ENCODE results near the gene CLK2. TPM values are rescaled to one million over a fixed set of nuclear protein-coding genes. Genes with fewer than 3 reads are reported as not detected.

CLK2 gene
- polyA plus RNA-seq (ENCODE audit: insufficient read length in 3 of 3), result 10 to 100 TPM; 61.3 to 68.7 (median 64.7) TPM

DNA sequence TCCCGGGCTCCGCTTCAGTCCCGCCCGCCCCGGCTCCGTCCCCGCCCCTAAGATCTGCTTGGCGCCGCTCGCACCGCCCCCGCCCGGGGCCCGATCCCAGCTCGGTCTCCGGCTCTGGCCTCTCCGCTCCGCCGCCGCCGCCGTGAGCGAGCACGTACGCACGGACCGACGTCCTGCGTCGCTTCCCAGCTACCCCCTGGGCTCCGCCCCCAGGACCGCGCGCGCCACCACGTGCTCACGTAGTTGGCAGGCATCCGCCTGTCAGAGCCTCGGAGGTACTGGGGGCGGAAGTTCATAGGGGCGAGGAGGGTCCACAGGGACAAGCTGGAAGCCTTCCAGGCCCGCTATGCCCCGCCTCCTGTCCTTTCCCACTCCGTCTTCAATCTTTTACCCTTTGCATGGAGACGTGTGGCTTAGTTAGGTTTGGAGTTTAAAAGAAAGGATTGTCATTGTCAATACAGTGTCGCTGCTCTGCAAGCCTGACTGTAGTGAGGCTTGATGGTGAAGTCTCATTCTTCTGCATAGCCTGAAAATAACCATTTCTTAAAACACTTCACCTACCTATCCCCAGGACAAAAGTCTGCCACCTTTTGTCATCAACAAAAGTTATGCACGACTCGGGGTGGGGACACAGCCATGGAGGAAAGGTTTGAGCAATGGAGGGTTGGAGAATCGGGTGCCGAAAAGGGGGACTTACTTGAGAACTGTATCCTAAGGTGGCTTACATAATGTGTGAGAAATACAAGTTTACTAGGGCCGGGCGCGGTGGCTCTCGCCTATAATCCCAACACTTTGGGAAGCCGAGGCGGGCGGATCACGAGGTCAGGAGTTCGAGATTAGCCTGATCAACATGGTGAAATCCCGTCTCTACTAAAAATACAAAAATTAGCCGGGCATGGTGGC lies at the start of gene CLK2:
CLK2 (minus strand) TSS at position 162 of the 903 bp plus-strand sequence. CDS start 2,527 bp downstream, outside the sequence.
- peak in 2 of 3 donors; percentile 89 to 91 for DNase-seq (ENCODE audit: low read depth in 3 of 3, low spot score in 2 of 3)

DNA sequence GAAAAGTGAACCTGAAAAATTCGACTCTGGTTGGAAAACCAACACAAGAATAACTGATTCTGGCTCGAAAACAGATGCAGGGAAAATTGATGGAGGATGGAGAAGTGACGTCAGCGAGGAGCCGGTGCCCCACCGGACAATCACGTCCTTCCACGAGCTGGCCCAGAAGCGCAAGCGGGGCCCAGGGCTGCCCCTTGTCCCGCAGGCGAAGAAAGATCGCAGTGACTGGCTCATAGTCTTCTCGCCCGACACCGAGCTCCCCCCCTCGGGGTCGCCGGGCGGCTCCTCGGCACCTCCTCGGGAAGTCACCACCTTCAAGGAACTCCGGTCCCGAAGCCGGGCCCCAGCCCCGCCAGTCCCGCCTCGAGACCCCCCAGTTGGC lies 49.3 kb upstream of the CLK2 start:
- no peak for DNase-seq (ENCODE audit: low read depth in 3 of 3, low spot score in 2 of 3)

DNA sequence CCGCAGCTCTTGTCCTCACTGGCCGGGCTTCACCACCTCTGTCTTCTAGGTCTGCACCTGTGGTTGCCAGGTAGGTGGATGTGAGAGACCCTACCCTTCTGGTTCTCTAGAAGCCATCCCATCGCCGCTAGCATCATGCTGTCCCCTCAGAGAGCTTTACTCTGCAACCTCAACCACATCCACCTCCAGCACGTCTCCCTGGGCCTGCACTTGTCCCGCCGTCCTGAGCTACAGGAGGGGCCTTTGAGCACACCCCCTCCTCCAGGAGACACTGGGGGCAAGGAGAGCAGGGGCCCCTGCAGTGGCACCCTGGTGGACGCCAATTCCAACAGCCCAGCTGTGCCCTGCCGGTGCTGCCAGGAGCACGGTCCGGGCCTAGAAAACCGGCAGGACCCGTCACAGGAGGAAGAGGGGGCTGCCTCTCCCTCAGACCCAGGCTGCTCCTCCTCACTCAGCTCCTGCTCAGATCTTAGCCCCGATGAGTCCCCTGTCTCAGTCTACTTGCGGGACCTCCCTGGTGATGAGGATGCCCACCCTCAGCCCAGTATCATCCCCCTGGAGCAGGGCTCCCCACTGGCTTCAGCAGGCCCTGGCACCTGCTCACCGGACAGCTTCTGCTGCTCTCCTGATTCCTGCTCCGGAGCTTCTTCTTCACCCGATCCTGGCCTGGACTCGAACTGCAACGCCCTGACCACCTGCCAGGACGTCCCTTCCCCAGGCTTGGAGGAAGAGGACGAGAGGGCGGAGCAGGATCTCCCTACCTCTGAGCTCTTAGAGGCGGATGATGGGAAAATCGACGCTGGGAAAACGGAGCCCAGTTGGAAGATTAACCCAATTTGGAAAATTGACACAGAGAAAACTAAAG lies 48.6 kb upstream of the CLK2 start:
- no peak for DNase-seq (ENCODE audit: low read depth in 3 of 3, low spot score in 2 of 3)

DNA sequence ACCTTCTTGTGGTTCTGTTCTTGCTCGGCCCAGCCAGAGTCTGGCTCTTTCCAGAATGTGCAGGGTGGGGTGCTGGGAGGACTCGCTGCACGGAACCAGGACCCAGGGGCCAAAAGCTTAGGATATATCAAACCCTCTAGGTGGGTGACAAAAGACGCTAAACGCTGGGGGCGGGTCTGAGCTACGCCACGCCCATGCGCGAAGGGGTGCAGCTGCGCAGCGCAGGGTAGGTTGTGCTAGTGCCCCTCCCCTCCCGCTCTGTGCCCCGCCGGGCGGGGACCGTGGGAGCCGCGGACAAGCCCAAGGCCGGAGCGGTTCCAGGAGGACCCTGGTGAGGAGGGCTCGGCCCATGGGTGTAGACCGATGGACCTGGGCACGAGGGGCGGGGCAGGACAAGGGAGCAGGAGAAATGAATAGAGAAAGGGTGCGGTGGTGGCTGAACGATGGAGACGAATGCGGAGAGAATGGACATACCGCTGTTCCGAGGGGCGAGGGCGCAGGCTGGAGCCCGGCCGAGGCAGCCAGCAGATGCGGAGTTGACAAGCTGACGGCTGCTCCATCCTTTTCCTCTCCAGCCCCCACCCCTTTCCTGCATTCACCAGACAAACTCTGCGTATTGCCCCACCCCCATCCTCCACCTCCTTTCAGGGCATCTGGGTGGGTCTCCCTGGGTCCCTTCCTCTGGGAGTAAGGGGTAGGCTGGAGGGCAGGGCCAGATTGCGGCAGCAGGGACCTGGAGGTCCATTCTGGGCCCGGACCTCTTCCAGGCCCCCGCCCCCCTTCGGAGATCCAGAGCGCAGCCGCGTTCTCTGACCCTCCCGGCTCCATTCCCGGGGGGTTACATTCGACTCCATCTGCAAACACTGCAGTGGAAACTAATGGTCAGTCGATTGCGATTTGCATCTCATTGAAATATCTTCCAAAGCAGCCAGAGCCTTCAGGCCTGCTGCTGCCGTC lies 47.6 kb upstream of the CLK2 start, which contains the start of gene RUSC1:
RUSC1 (plus strand) TSS at position 234 of the 957 bp plus-strand sequence. CDS start 880 bp downstream, outside the sequence.
- no peak for DNase-seq (ENCODE audit: low read depth in 3 of 3, low spot score in 2 of 3)

DNA sequence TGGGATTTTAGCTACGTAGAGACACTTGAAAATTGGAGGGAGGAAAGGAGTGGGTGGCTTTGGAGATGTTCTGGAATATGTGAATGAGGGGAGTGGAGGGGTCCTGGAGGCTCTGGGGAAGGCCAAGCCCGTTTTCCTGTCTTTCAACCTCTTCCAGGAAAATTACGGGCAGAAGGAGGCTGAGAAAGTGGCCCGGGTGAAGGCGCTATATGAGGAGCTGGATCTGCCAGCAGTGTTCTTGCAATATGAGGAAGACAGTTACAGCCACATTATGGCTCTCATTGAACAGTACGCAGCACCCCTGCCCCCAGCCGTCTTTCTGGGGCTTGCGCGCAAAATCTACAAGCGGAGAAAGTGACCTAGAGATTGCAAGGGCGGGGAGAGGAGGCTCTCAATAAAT lies 46.9 kb upstream of the CLK2 start:
- no peak for DNase-seq (ENCODE audit: low read depth in 3 of 3, low spot score in 2 of 3)

DNA sequence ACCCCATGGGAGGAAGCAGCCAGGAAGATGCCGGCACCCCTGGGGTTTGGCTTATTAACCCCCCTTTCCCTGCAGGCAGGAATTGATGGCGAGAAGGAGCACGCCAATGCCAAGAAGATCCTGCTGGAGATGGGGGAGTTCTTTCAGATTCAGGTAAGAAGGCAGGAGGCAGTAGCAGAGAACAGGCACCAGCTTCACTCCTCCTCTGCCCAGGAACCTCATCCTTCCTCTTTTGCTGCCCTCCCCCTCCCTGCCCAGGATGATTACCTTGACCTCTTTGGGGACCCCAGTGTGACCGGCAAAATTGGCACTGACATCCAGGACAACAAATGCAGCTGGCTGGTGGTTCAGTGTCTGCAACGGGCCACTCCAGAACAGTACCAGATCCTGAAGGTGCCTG lies 46.2 kb upstream of the CLK2 start:
- no peak for DNase-seq (ENCODE audit: low read depth in 3 of 3, low spot score in 2 of 3)

DNA sequence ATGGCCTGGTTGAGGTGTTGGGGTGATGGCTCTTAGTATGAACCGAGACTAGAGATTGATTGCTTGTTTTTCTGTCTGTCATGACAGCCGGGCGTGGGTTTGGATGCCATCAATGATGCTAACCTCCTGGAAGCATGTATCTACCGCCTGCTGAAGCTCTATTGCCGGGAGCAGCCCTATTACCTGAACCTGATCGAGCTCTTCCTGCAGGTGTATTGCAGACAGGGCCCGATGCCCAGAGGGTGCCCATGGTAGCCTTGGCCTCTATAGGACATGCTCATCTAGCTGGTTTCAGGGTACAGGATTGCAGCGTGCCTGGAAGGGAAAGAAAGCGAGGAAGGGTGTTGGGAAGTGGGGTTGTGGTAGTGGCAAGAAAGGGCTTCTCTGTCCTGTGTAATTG lies 44.8 kb upstream of the CLK2 start:
- no peak for DNase-seq (ENCODE audit: low read depth in 3 of 3, low spot score in 2 of 3)

DNA sequence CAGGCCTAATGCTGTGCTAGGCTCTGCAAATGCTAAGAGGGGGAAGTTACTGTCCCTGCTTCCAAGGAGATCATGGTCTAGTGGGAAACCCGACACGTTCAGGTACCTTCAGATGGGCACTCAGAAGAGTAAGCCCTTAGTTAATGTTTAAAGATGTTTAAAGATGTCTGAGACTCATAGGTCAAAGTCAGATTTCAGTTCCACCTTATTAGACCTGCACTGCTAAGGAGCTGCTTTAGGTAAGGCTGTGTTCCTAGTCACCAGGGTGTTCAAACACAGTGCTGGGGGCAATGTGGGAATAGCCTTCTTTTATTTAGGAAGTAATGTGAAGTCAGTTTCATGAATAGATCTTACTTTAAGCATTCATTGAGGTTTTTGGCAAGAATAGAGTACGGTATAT lies 43.6 kb upstream of the CLK2 start:
- DNase-seq (ENCODE audit: low read depth in 3 of 3, low spot score in 2 of 3), result no peak

DNA sequence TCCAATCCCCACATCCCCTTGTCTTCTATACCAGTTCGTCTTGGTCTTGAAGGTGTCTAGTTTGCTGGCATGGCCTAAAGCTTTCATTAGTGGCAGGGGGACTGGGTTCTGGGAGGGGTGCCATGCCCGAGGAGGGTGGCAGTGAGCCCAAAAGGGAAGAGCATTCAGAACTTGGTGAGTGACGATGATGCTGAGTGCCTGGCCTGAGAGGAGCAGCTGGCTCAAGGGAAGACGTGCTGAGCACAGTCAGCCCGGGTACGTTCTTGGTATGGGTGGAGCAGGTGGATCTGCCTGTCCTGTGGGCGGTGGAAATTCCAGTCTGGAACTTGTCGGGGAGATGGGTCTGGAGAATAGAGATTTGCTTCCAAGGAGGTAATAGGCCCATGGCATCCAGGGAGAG lies 40.0 kb upstream of the CLK2 start:
- no peak for DNase-seq (ENCODE audit: low read depth in 3 of 3, low spot score in 2 of 3)

DNA sequence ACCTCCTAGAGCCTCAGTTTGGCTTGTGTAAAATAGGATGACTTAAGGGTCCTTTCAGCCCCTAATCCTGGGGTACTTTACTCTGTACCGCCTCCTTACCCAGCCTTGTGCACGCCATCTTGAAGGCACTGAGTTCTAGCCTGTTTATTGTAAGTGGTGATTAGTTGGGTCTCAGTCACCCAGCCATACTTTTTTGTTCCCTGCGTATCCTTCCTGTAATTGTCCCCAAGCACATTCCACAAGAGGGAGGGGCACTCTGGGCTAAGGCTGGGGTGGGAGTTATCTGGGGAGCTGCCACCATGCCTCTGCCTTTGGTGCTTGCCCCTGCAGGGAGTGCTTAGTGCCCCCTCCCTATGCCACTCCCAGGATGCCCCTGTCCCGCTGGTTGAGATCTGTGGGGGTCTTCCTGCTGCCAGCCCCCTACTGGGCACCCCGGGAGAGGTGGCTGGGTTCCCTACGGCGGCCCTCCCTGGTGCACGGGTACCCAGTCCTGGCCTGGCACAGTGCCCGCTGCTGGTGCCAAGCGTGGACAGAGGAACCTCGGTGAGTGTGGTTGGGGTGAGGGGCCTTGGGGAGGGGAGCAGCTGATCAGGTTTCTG lies 36.2 kb upstream of the CLK2 start:
- DNase-seq (ENCODE audit: low read depth in 3 of 3, low spot score in 2 of 3), result no peak

DNA sequence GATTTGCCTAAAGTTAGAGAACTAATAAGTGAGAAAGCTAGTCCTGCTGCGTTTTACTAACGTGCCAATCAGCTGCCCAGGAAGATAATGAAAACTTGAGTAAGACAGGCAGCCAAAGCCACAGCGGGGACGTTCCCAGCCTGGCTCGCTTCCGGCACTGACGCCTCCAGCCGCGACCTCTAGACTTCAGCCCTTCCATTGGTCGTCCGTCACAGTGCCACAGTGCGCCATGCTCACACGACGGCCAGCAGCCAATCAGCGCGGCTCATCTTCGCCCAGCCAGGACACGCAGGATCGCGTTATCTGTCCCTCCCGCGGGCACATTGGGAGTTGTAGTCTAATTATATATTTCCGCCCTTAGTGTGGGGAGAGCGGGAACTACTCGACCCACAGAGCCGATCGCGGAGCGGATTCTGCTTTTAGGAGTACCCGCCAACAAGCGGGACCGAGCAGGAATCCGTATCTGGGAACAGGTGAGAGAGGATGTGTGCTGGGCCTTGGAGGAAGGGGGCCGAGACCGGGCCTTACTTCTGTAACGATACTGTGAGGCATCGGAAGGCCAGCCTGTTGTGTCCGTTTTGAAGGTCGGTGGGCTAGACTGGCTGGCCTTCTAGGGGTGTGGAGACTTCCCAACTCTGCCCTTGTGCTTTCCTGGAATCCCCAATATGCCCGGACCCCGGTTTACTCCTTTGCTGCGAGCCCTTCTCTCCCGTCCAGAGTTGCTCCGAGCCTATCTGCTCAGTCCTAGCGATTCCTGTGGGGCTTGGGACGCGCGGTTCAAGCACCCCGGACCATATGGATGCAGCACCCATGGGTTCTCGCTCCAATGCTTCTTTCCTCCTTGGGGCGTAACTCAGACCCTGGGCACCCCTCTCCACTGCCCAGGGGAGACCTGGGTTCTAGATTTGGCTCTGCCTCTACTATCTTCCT lies 35.5 kb upstream of the CLK2 start, which contains the start of gene FDPS:
FDPS (plus strand) TSS at position 374 of the 930 bp plus-strand sequence. CDS start 924 bp downstream, outside the sequence.
- DNase-seq (ENCODE audit: low read depth in 3 of 3, low spot score in 2 of 3), result peak; percentile 92 to 97 (median 95)

DNA sequence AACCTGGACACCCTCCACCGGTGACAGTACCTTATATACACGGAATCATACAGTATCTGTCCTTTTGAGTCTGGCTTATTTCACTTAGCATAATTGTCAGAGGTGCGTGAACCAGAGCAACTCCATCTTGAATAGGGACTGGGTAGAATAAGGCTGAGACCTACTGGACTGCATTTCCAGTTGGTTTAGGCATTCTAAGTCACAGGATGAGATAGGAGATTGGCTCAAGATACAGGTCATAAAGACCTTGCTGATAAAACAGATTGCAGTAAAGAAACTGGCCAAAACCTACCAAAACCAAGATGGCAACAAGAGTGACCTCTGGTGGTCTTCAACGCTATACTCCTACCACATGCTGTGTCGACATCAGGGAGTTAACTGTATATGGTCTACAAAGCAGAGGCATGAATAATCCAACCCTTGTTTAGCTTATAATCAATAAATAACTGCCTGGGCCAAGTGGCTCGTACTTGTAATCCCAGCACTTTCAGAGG lies 34.0 kb upstream of the CLK2 start:
- no peak for DNase-seq (ENCODE audit: low read depth in 3 of 3, low spot score in 2 of 3)

DNA sequence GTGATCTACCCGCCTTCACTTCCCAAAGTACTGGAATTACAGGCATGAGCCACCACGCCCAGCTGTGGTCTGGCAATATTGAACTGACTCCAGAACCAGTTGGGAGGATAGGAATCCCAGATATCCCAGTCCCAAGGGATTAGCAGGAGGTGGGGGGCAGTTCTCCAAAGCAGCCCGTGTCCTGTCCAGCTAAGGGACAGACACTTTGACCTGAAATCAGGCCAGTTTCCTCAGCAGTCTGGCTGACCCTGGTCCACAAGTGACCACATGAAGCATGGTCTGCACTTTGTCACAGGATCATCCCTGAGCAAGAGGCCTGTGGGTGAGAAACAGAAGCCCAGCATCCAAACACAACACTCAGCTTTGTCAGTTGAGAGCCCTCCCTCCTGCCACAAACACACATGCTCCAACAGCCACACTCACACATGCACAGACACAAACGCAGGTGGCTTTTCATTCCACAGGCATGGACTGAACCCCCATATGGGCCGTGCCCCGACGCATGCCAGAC lies 32.6 kb upstream of the CLK2 start:
- no peak for DNase-seq (ENCODE audit: low read depth in 3 of 3, low spot score in 2 of 3)

DNA sequence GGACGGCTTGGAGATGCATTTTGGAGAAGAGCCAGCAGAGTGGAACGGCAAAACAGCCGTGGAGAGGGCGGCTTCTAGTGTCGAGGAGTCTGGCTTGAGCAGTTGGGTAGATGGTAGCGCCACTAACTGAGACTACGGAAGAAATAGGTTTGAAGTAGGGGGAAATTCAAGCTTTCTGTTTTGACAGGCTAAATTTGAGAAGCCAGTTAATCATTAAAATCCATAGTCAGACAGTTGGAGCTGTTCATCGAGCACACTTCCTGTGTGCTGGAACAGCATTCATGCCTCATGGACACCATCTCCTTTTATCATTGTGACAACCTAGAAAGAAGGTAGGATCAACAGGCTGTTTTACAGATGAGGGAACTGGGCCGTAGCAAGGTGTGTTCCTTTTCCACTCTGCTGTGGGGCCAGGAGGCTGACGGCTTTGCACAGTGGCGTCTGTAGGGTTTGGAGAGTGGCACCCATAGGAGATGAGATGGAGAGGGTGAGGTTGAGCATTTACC lies 31.3 kb upstream of the CLK2 start:
- no peak for DNase-seq (ENCODE audit: low read depth in 3 of 3, low spot score in 2 of 3)

DNA sequence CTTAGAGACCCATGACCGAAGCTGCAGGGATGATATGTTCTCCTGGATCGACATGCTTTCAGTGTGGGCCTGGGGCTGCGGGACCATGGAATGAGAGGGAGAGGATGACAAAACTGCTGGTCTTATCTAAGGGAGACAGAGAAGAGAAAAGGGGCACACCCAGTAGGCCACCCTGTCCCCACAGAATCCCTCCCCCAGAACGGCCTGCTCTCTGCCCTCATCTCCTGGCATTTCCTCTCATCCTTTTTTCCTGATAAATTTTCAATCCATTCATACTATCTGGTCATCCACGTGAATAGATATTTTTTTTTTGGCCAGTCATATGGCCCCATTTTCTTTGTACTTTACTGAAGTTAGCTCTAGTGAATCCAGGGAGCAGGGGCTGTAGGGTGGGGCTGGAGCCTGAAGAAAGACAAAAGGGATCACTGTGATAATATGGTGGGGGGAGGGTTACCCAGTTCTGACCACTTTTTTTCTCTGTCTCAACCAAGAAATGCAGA lies 28.1 kb upstream of the CLK2 start, which contains the start of gene PKLR:
PKLR (minus strand) TSS at position 97 of the 500 bp plus-strand sequence; CDS start at position 54, 43 bp downstream.
- no peak for DNase-seq (ENCODE audit: low read depth in 3 of 3, low spot score in 2 of 3)

DNA sequence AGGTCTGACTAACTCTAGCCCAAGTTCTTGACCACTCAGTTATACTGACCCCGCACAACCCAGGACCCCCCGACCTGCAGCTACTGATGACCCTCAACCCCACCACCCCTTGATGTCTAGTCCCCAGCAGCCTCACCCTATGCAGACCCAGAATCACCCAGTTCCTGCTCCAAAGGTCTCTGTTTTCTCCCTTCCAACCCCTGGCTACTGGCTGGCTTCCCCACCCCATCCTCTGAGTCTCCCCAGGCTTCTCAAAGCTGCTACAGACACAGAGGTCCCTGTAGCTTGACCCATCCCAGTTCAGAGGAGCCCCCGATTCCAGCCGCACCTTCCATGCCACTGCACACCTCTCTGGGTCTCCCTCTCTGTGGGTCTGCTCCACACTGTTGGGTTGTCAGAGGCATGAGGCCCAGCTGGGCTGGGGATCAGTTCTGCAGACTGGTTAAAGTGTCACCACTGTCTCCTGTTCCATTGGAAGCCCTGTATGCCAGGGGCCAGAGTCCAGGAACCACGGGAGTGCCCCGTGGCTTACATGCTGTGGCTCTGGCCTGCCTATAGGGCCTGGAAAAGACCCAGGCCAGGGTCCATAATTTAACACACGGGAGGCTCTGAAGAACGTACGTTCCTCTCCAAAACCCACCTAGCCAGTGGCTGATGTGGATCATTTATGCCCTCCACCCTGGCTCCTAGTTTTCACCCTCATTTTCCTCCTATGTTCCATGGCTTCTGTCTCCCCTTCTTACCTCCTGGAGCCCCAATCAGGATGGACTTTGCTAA lies 27.4 kb upstream of the CLK2 start:
- DNase-seq (ENCODE audit: low read depth in 3 of 3, low spot score in 2 of 3), result no peak

DNA sequence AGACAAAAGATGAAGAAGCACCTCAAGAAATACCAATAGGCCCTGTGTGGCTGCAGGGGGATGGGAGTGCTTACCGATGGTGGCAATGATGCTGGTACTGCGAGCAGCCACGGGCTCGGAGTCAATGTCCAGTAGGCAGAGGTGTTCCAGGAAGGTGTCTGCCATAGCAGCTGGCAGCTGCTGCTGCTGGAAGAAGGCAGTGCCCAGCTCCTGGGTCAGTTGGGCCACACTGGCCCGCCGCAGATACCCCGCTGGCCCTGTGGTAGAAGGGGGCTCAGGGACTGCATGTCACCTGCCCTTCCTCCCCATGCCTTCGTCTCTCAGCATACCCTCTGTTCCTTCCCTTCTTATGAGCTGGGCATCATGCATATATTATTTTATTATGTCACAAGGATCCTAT lies 26.7 kb upstream of the CLK2 start:
- DNase-seq (ENCODE audit: low read depth in 3 of 3, low spot score in 2 of 3), result no peak

Measured in right renal cortex interstitium (tissue), 3 donors.